Measurements from ENCODE around the gene UQCRC1. TPM values are rescaled to one million over a fixed set of nuclear protein-coding genes. Genes with fewer than 3 reads are reported as not detected.

UQCRC1 gene
- total and polyA plus RNA-seq, 2 of the 8 experiments (the other 6 are each of a cell fraction or from before 2014, with no cell fraction given), result 310 to 720 TPM

- peak; percentile 72 for TF ChIP-seq SAP30 (IDR thresholded peaks at IDR 0.05; ENCODE audit: insufficient read depth, insufficient replicate concordance, low read length)
- no peak for TF ChIP-seq TEAD4 (IDR thresholded peaks at IDR 0.05; ENCODE audit: low read depth, low read length)
- no peak for TF ChIP-seq GABPA (IDR thresholded peaks at IDR 0.05; ENCODE audit: borderline replicate concordance, insufficient read depth, low read length)
- TF ChIP-seq PHF8 (conservative IDR thresholded peaks at IDR 0.05; ENCODE audit: low read depth, low read length), result peak; percentile 14
- peak; percentile 48 for TF ChIP-seq KDM4A (IDR thresholded peaks at IDR 0.05; ENCODE audit: low read depth, low read length, severe bottlenecking)
- TF ChIP-seq KDM1A (IDR thresholded peaks at IDR 0.05; ENCODE audit: borderline replicate concordance, low read length), result peak; percentile 92
- TF ChIP-seq POLR2A (IDR thresholded peaks at IDR 0.05; ENCODE audit: control extremely low read depth in 1 of 2, low read depth in 2 of 2, low read length in 2 of 2), result peak in 1 of 2 experiments; percentile 45; a peak in 1 of 3 replicates
- peak; percentile 61; the same call in 1 of the 2 replicates for TF ChIP-seq TAF1 (IDR thresholded peaks at IDR 0.05; ENCODE audit: low read depth, low read length)
- TF ChIP-seq SIN3A (conservative IDR thresholded peaks at IDR 0.05 in 1 of 2, IDR thresholded peaks at IDR 0.05 in 1 of 2; ENCODE audit: low read depth in 1 of 2, low read length in 2 of 2), result peak; percentile 42 to 48; a peak in 2 of 4 replicates
- DNase-seq (ENCODE audit: low read depth in 1 of 2, low spot score in 2 of 2) (no peak), FAIRE-seq (no peak)
- Histone ChIP-seq H3K56ac (replicated peaks; ENCODE audit: insufficient read length, low read depth, low read length) (no peak overlapping the region), H2AFZ (ENCODE audit: low read length) (no peak overlapping the region), H2BK15ac (ENCODE audit: low read length) (no peak overlapping the region), H3K14ac (ENCODE audit: insufficient read length) (no peak overlapping the region), H3K79me1 (ENCODE audit: low read depth, low read length) (peaks cover 11% of the 10 kb centered on the region), H4K20me1 (replicated peaks in 1 of 2; ENCODE audit: control insufficient read depth in 1 of 2, insufficient read depth in 2 of 2, low read length in 2 of 2) (peaks cover 0 to 3% of the 10 kb centered on the region in 2 experiments), H3K4me1 (replicated peaks in 1 of 4; ENCODE audit: control insufficient read depth in 3 of 4, insufficient read depth in 4 of 4, low read length in 3 of 4) (peaks cover 4 to 30% (median 17%) of the 10 kb centered on the region in 4 experiments), H4K5ac (ENCODE audit: insufficient read length, low read depth, low read length) (peak overlapping the region; percentile 80), H4K8ac (ENCODE audit: extremely low read depth, insufficient read depth, low read length) (no peak overlapping the region; the same call in 1 of the 2 replicates), H2BK12ac (ENCODE audit: low read depth, low read length) (no peak overlapping the region), H3K23ac (ENCODE audit: insufficient read length) (no peak overlapping the region), H4K91ac (replicated peaks; ENCODE audit: insufficient read length, low read length) (peak overlapping the region; percentile 25), H3K9me3 (ENCODE audit: insufficient read depth in 2 of 2, low read depth in 1 of 2, low read length in 1 of 2) (no peaks in the 10 kb centered on the region), H2AK5ac (ENCODE audit: low read depth, low read length) (no peak overlapping the region), H2BK20ac (ENCODE audit: low read length) (no peak overlapping the region), H3K27me3 (replicated peaks in 1 of 4; ENCODE audit: control insufficient read depth in 3 of 4, extremely low read depth in 1 of 4, insufficient read depth in 3 of 4, low read length in 3 of 4) (no peaks in the 10 kb centered on the region), H3K4ac (replicated peaks; ENCODE audit: insufficient read length, low read depth, low read length) (no peak overlapping the region), H3K4me2 (ENCODE audit: insufficient read depth in 1 of 2, low read depth in 2 of 2, low read length in 2 of 2) (peak overlapping the region; percentile 78 to 84), H3K23me2 (ENCODE audit: low read depth, low read length) (peaks cover 2% of the 10 kb centered on the region; the same call in 1 of the 2 replicates), H3K27ac (ENCODE audit: low read depth, low read length) (no peak overlapping the region), H3K4me3 (ENCODE audit: extremely low read depth in 1 of 4, insufficient read depth in 2 of 4, low read depth in 3 of 4, low read length in 4 of 4) (peak overlapping the region; percentile 67 to 90 (median 73)), H2BK5ac (ENCODE audit: low read depth, low read length) (peak overlapping the region; percentile 75; the same call in 1 of the 2 replicates), H3K18ac (ENCODE audit: extremely low read depth, low read length) (peak overlapping the region; percentile 75), H2BK120ac (replicated peaks; ENCODE audit: low read depth, low read length) (no peak overlapping the region), H3K79me2 (ENCODE audit: control insufficient read depth in 1 of 2, insufficient read depth in 2 of 2, low read length in 2 of 2) (peaks cover 0 to 27% of the 10 kb centered on the region in 2 experiments; a peak in 1 of 4 replicates), H3K36me3 (ENCODE audit: control insufficient read depth in 2 of 4, insufficient read depth in 4 of 4, low read length in 3 of 4) (no peaks in the 10 kb centered on the region), H3K9ac (replicated peaks in 1 of 4; ENCODE audit: extremely low read depth in 1 of 4, low read depth in 3 of 4, low read length in 3 of 4) (peak overlapping the region; percentile 10 to 84 (median 44); a peak in 5 of 7 replicates)
- ChIA-PET POLR2A (ENCODE audit: partially characterized antibody) (interaction anchor here (0.8 to 6.0 kb wide), 17 partner anchors 11 to 326 kb away, joined by 3 to 34 read pairs (median 3); partner anchors contain the start of genes ATRIP, CCDC51, CELSR3 and COL7A1), CTCF (ENCODE audit: partially characterized antibody) (interaction anchor here (0.5 to 6.7 kb wide), 12 partner anchors 11 to 934 kb away, joined by 3 to 52 read pairs (median 4); partner anchors contain the start of genes CCDC51, SLC26A6 and TMA7)
- WGBS, 2 experiments (ENCODE audit: extremely low coverage in 1 of 2, insufficient coverage in 1 of 2, insufficient read length in 1 of 2, insufficient replicate concordance in 2 of 2, low coverage in 1 of 2, low lambda C conversion rate in 2 of 2, missing lambda C conversion rate in 1 of 2), result 24% methylated on average over 15 of the region's 29 CpGs; no CpG with 5 or more reads in 1 of the 2 experiments
Observed at GRCh38 chr3:48555949-48556795, 53.3 kb downstream of the UQCRC1 start.

Data from H1 (cell line).